Liver (tissue), 9 donors: ENCODE data around the gene VNN1. TPM values are rescaled to one million over a fixed set of nuclear protein-coding genes. Genes with fewer than 3 reads are reported as not detected.

Source experiments
- DNase-seq: peaks from one replicate; pipeline ENCODE4 v3.0.0-alpha.2; 2017; ENCODE audit warnings: low spot score
- H3K27ac ChIP-seq, 2 donors: one replicate each; pipeline ENCODE4 v1.7.0; 2013; ENCODE audit warnings: inconsistent platforms in 2 of 2, low read length in 2 of 2, control low read depth in 1 of 2, low read depth in 1 of 2, mild to moderate bottlenecking in 1 of 2
- H3K27me3 ChIP-seq, 4 donors: one replicate each; pipeline versions ENCODE4 v1.6.1 to v1.7.0; 2013; ENCODE audit warnings: low read length in 3 of 4, inconsistent platforms in 1 of 4, mild to moderate bottlenecking in 1 of 4, moderate library complexity in 1 of 4; ENCODE audit not compliant: control insufficient read depth in 4 of 4, insufficient read depth in 4 of 4
- H3K36me3 ChIP-seq, 4 donors: one replicate each; pipeline versions ENCODE4 v1.6.1 to v1.7.0; 2013; ENCODE audit warnings: low read length in 3 of 4, mild to moderate bottlenecking in 3 of 4, low read depth in 1 of 4, moderate library complexity in 1 of 4; ENCODE audit not compliant: control insufficient read depth in 4 of 4, insufficient read depth in 3 of 4
- H3K4me1 ChIP-seq, 4 donors: one replicate each; pipeline versions ENCODE4 v1.6.1 to v1.7.0; 2013; ENCODE audit warnings: low read length in 3 of 4, mild to moderate bottlenecking in 3 of 4, moderate library complexity in 1 of 4; ENCODE audit not compliant: control insufficient read depth in 4 of 4, insufficient read depth in 4 of 4
- H3K4me3 ChIP-seq, 3 donors: one replicate each; pipeline versions ENCODE4 v1.6.1 to v1.7.0; 2013; ENCODE audit warnings: low read length in 3 of 3, control low read depth in 1 of 3, low read depth in 1 of 3, mild to moderate bottlenecking in 1 of 3
- H3K9ac ChIP-seq, 2 donors: one replicate each; pipeline ENCODE4 v1.7.0; 2013; ENCODE audit warnings: low read length in 2 of 2, mild to moderate bottlenecking in 2 of 2, moderate library complexity in 2 of 2, control low read depth in 1 of 2, low read depth in 1 of 2
- H3K9me3 ChIP-seq, 4 donors: one replicate each; pipeline versions ENCODE4 v1.6.1 to v1.7.0; 2013; ENCODE audit warnings: low read length in 3 of 4; ENCODE audit not compliant: control insufficient read depth in 4 of 4
- ATF3 ChIP-seq: IDR thresholded peaks from 2 replicates; pipeline ENCODE4 v1.6.1; 2016; ENCODE audit warnings: antibody characterized with exemption
- CTCF ChIP-seq: fragments of 150-350 bp; IDR thresholded peaks from 2 replicates; pipeline ENCODE4 v1.5.1; 2017; ENCODE audit warnings: improper control_type of control experiment, low read depth, low read length; ENCODE audit not compliant: missing input control
- EGR1 ChIP-seq, 2 donors: IDR thresholded peaks; 2 replicates each; pipeline ENCODE4 v1.6.1; 2016 to 2018; ENCODE audit warnings: antibody characterized with exemption in 2 of 2, low read depth in 2 of 2
- FOXA1 ChIP-seq: IDR thresholded peaks from 2 replicates; pipeline ENCODE4 v1.6.1; 2016; ENCODE audit warnings: antibody characterized with exemption
- FOXA2 ChIP-seq: IDR thresholded peaks from 2 replicates; pipeline ENCODE4 v1.6.1; 2016; ENCODE audit warnings: antibody characterized with exemption
- GABPA ChIP-seq, 2 donors: IDR thresholded peaks in 1 of 2; conservative IDR thresholded peaks in 1 of 2; 2 replicates each; pipeline ENCODE4 v1.6.1; 2016; ENCODE audit warnings: antibody characterized with exemption in 2 of 2, mild to moderate bottlenecking in 1 of 2, moderate library complexity in 1 of 2
- HNF4A ChIP-seq, 2 donors: conservative IDR thresholded peaks; 2 replicates each; pipeline ENCODE4 v1.6.1; 2016; ENCODE audit warnings: antibody characterized with exemption in 2 of 2, mild to moderate bottlenecking in 2 of 2
- HNF4G ChIP-seq: IDR thresholded peaks from 2 replicates; pipeline ENCODE4 v1.6.1; 2016; ENCODE audit warnings: antibody characterized with exemption
- JUND ChIP-seq, 2 donors: IDR thresholded peaks; 2 replicates each; pipeline ENCODE4 v1.6.1; 2016; ENCODE audit warnings: antibody characterized with exemption in 2 of 2
- MAX ChIP-seq: IDR thresholded peaks from 2 replicates; pipeline ENCODE4 v1.6.1; 2016; ENCODE audit warnings: antibody characterized with exemption
- NR2F2 ChIP-seq: IDR thresholded peaks from 2 replicates; pipeline ENCODE4 v1.6.1; 2016; ENCODE audit warnings: antibody characterized with exemption
- RAD21 ChIP-seq, 2 donors: IDR thresholded peaks; 2 replicates each; pipeline ENCODE4 v1.6.1; 2016; ENCODE audit warnings: antibody characterized with exemption in 2 of 2, mild to moderate bottlenecking in 2 of 2
- REST ChIP-seq: IDR thresholded peaks from 2 replicates; pipeline ENCODE4 v1.6.1; 2016; ENCODE audit warnings: antibody characterized with exemption, mild to moderate bottlenecking
- RXRA ChIP-seq, 2 donors: IDR thresholded peaks; 2 replicates each; pipeline ENCODE4 v1.6.1; 2017 to 2018; ENCODE audit warnings: antibody characterized with exemption in 2 of 2, mild to moderate bottlenecking in 1 of 2
- SP1 ChIP-seq: IDR thresholded peaks from 2 replicates; pipeline ENCODE4 v1.6.1; 2018; ENCODE audit warnings: antibody characterized with exemption, mild to moderate bottlenecking
- TAF1 ChIP-seq: conservative IDR thresholded peaks from 2 replicates; pipeline ENCODE4 v1.6.1; 2016; ENCODE audit warnings: antibody characterized with exemption, mild to moderate bottlenecking
- YY1 ChIP-seq: IDR thresholded peaks from 2 replicates; pipeline ENCODE4 v1.6.1; 2016; ENCODE audit warnings: antibody characterized with exemption, mild to moderate bottlenecking
- ZBTB33 ChIP-seq: IDR thresholded peaks from 2 replicates; pipeline ENCODE4 v1.6.1; 2016; ENCODE audit warnings: antibody characterized with exemption
- WGBS: extraction: QIAGEN DNeasy Blood & Tissue Kit; methylation state at CpG from one replicate; pipeline ENCODE4 v1.1.7; 2013; 5-methylcytosine and 5-hydroxymethylcytosine counted together
- polyA plus RNA-seq, 2 donors: library from polyadenylated mRNA; stranded (reverse) in 1 of 2; unstranded in 1 of 2; fragments of 200-250 nt in 1 of 2; fragments of >200 nt in 1 of 2; fragmentation: Nextera tagmentation in 1 of 2; extraction: Ambion mirVana in 1 of 2; gene quantifications; one replicate each; pipeline versions ENCODE4 v1.2.1 to v1.2.3, GENCODE V29; 2013 to 2015
- total RNA-seq, 2 donors: library from RNA; depleted of rRNA; stranded (reverse); fragments of >200 nt; gene quantifications; one replicate each; pipeline ENCODE4 v1.2.3, GENCODE V29; 2014
- donor health status: healthy.
- donor health status: healthy.
- donor health status: healthy.
- donor health status: healthy.
- donor health status: healthy.

Gene VNN1
- total and polyA plus RNA-seq, 4 donors, result 2.7 to 132 (median 58.8) TPM

GRCh38 chr6:132751828-132752227 is 38.0 kb upstream of the VNN1 start:
- DNase-seq, result no peak
- Histone ChIP-seq H3K27ac (no peak overlapping the region), H3K4me3 (no peak overlapping the region), H3K36me3 (no peaks in the 10 kb centered on the region), H3K9me3 (no peaks in the 10 kb centered on the region), H3K4me1 (peaks cover 0 to 16% (median 3%) of the 10 kb centered on the region in 4 donors), H3K9ac (no peak overlapping the region), H3K27me3 (no peaks in the 10 kb centered on the region)
- WGBS, result 98% methylated on average over 1 of the region's 1 CpG
- TF ChIP-seq TAF1, result no peak
- TF ChIP-seq MAX, result no peak
- TF ChIP-seq FOXA1, result no peak
- TF ChIP-seq RXRA (IDR thresholded peaks at IDR 0.05), result no peak
- no peak for TF ChIP-seq HNF4G
- no peak for TF ChIP-seq CTCF
- no peak for TF ChIP-seq JUND (IDR thresholded peaks at IDR 0.05)
- TF ChIP-seq HNF4A (conservative IDR thresholded peaks at IDR 0.05), result no peak
- no peak for TF ChIP-seq NR2F2
- no peak for TF ChIP-seq SP1
- no peak for TF ChIP-seq FOXA2
- no peak for TF ChIP-seq YY1
- TF ChIP-seq ATF3, result no peak

- WGBS, result 91% methylated on average over 4 of the region's 4 CpGs
- Histone ChIP-seq H3K9me3 (no peaks in the 10 kb centered on the region), H3K27me3 (no peaks in the 10 kb centered on the region), H3K4me1 (peaks cover 0 to 16% (median 3%) of the 10 kb centered on the region in 4 donors), H3K36me3 (no peaks in the 10 kb centered on the region), H3K4me3 (no peak overlapping the region), H3K27ac (peak overlapping the region; percentile 26 to 61), H3K9ac (no peak overlapping the region)
- no peak for TF ChIP-seq TAF1
- no peak for TF ChIP-seq FOXA1
- no peak for TF ChIP-seq SP1
- no peak for TF ChIP-seq RAD21 (IDR thresholded peaks at IDR 0.05)
- TF ChIP-seq CTCF, result no peak
- no peak for TF ChIP-seq ATF3
- no peak for TF ChIP-seq HNF4G
- TF ChIP-seq FOXA2, result no peak
- TF ChIP-seq NR2F2, result no peak
- no peak for TF ChIP-seq JUND (IDR thresholded peaks at IDR 0.05)
- TF ChIP-seq GABPA (IDR thresholded peaks at IDR 0.05 in 1 of 2, conservative IDR thresholded peaks at IDR 0.05 in 1 of 2), result no peak
- no peak for TF ChIP-seq EGR1 (IDR thresholded peaks at IDR 0.05; ENCODE audit: low read depth in 2 of 2)
- TF ChIP-seq RXRA (IDR thresholded peaks at IDR 0.05), result no peak
- TF ChIP-seq REST, result no peak
- no peak for TF ChIP-seq HNF4A (conservative IDR thresholded peaks at IDR 0.05)
- TF ChIP-seq MAX, result no peak
- no peak for TF ChIP-seq ZBTB33
- no peak for DNase-seq
These were observed 37.5 kb upstream of the VNN1 start for GRCh38 chr6:132751306-132751705.
